HEK293T (cell line): ENCODE results near the gene TAAR8.
"Not testable (repeated sequence)": the region's sequence is repeated elsewhere in the genome, so short reads cannot be mapped to it uniquely, and the experiment has no call there.

Experiments used
- CTCF ChIA-PET: fragments of 350-600 bp; formaldehyde crosslinking; extraction: SDS; loops from one replicate; lab custom pipeline; 2021; ENCODE audit warnings: antibody characterized with exemption, inconsistent platforms; lab: Yijun Ruan, JAX
- POLR2A ChIA-PET: fragments of 350-600 bp; formaldehyde crosslinking; extraction: SDS; loops from one replicate; lab custom pipeline; 2020; ENCODE audit warnings: antibody characterized with exemption, inconsistent platforms; lab: Yijun Ruan, JAX
- DNase-seq: peaks from one replicate; pipeline ENCODE4 v3.0.0; 2012; ENCODE audit warnings: mixed read lengths; ENCODE audit errors: extremely low spot score
- FOXA1 ChIP-seq: fragments of 450-650 bp; IDR thresholded peaks from 2 replicates; pipeline ENCODE4 v1.6.1; 2016; ENCODE audit warnings: mild to moderate bottlenecking
- FOXK2 ChIP-seq: fragments of 450-650 bp; IDR thresholded peaks from 2 replicates; pipeline ENCODE4 v1.6.1; 2016; ENCODE audit warnings: mild to moderate bottlenecking
- FOXM1 ChIP-seq: fragments of 450-650 bp; IDR thresholded peaks from 2 replicates; pipeline ENCODE4 v1.6.1; 2017; ENCODE audit warnings: mild to moderate bottlenecking, borderline replicate concordance
- HDGF ChIP-seq: fragments of 450-650 bp; IDR thresholded peaks from 2 replicates; pipeline ENCODE4 v1.6.1; 2017; ENCODE audit warnings: antibody characterized with exemption, borderline replicate concordance
- L3MBTL2 ChIP-seq: fragments of 450-650 bp; conservative IDR thresholded peaks from 2 replicates; pipeline ENCODE4 v1.6.1; 2016; ENCODE audit warnings: mild to moderate bottlenecking
- LEF1 ChIP-seq: fragments of 450-650 bp; IDR thresholded peaks from 2 replicates; pipeline ENCODE4 v1.6.1; 2017; ENCODE audit warnings: mild to moderate bottlenecking, borderline replicate concordance
- PKNOX1 ChIP-seq: fragments of 450-650 bp; IDR thresholded peaks from 2 replicates; pipeline ENCODE4 v1.6.1; 2016
- ZNF384 ChIP-seq: fragments of 450-650 bp; IDR thresholded peaks from 2 replicates; pipeline ENCODE4 v1.6.1; 2016

Gene TAAR8

GRCh38 chr6:132598473-132598872 lies 46.0 kb downstream of the TAAR8 start:
- CTCF ChIA-PET: interaction anchor here (0.6 to 1.6 kb wide), 7 partner anchors 8 to 130 kb away, joined by 3 to 5 read pairs (median 3); no protein-coding TSS in a partner anchor
- peak; percentile 71 for DNase-seq
- POLR2A ChIA-PET: no interaction called here
- no peak for TF ChIP-seq HDGF
- TF ChIP-seq ZNF384: no peak
- TF ChIP-seq PKNOX1: no peak
- no peak for TF ChIP-seq FOXA1
- no peak for TF ChIP-seq L3MBTL2
- TF ChIP-seq FOXM1: no peak
- no peak for TF ChIP-seq LEF1
- no peak for TF ChIP-seq FOXK2

- CTCF ChIA-PET, POLR2A ChIA-PET, DNase-seq: not testable (repeated sequence)
Observed at GRCh38 chr6:132600900-132601299, 48.4 kb downstream of the TAAR8 start.
